A673 (cell line): ENCODE data around the gene FXYD4. TPM values are rescaled to one million over a fixed set of nuclear protein-coding genes. Genes with fewer than 3 reads are reported as not detected.
A peak's percentile ranks its signal among the peaks of the same experiment; 100 is the strongest.

Experiments
- BruUV-seq: library from RNA; stranded (reverse); fragments of 400-500 nt; replicated peaks from 2 replicates; lab custom pipeline; 2021; lab: Mats Ljungman, UMichigan
- CTCF ChIA-PET: fragments of 300-600 bp; sonication (Branson Sonifier 250); formaldehyde crosslinking; loops from one replicate; lab custom pipeline; 2022; ENCODE audit warnings: antibody characterized with exemption; lab: Charles Lee
- POLR2A ChIA-PET: fragments of 300-600 bp; sonication (Branson Sonifier 250); formaldehyde crosslinking; loops from one replicate; lab custom pipeline; 2022; ENCODE audit warnings: antibody characterized with exemption; ENCODE audit not compliant: low non-redundant PET; lab: Charles Lee
- DNase-seq: peaks from one replicate; pipeline ENCODE4 v3.0.0-alpha.2; 2015; ENCODE audit warnings: low spot score
- H3K27ac ChIP-seq: fragments of 200-600 bp; sonication (generic); 2 replicates; pipeline ENCODE4 v1.5.1; 2016; ENCODE audit warnings: mixed run types, low read depth, mild to moderate bottlenecking, mixed read lengths, antibody characterized with exemption, low read length; ENCODE audit not compliant: poor library complexity, severe bottlenecking
- H3K27me3 ChIP-seq: fragments of 200-600 bp; sonication (generic); replicated peaks from 2 replicates; pipeline ENCODE4 v1.6.1; 2017; ENCODE audit warnings: mixed run types, low read depth, mild to moderate bottlenecking, mixed read lengths, antibody characterized with exemption, low read length; ENCODE audit not compliant: insufficient read depth, poor library complexity
- H3K36me3 ChIP-seq: fragments of 200-600 bp; sonication (generic); 2 replicates; pipeline ENCODE4 v1.6.1; 2016; ENCODE audit warnings: mixed run types, mild to moderate bottlenecking, mixed read lengths, antibody characterized with exemption, low read length; ENCODE audit not compliant: insufficient read depth, poor library complexity, severe bottlenecking
- H3K4me1 ChIP-seq: fragments of 200-600 bp; sonication (generic); 2 replicates; pipeline ENCODE4 v1.6.1; 2017; ENCODE audit warnings: mixed run types, mild to moderate bottlenecking, mixed read lengths, antibody characterized with exemption, low read length; ENCODE audit not compliant: insufficient read depth, poor library complexity, severe bottlenecking
- H3K4me3 ChIP-seq: fragments of 200-600 bp; sonication (generic); 2 replicates; pipeline ENCODE4 v1.5.1; 2016; ENCODE audit warnings: low read depth, mixed run types, mild to moderate bottlenecking, mixed read lengths, low read length; ENCODE audit not compliant: poor library complexity, severe bottlenecking
- H3K9me3 ChIP-seq: fragments of 200-600 bp; sonication (generic); 2 replicates; pipeline ENCODE4 v1.6.1; 2016; ENCODE audit warnings: mixed run types, low read depth, mild to moderate bottlenecking, mixed read lengths, antibody characterized with exemption, low read length; ENCODE audit not compliant: poor library complexity, severe bottlenecking
- EZH2 ChIP-seq: fragments of 200-600 bp; sonication (generic); IDR thresholded peaks from 2 replicates; pipeline ENCODE4 v1.6.1; 2017; ENCODE audit warnings: borderline replicate concordance, low read depth, mild to moderate bottlenecking, mixed read lengths, antibody characterized with exemption, low read length; ENCODE audit not compliant: poor library complexity, severe bottlenecking
- intact Hi-C: fragments of 100-400 bp; cut with micrococcal nuclease; formaldehyde crosslinking; loops from one replicate; pipeline ENCODE4 v1.10.0; 2022; ENCODE audit not compliant: unreplicated experiment
- total RNA-seq: library from RNA; stranded (reverse); gene quantifications from 2 replicates; pipeline ENCODE4 v1.2.3, GENCODE V29; 2021
- TF ChIP-seq, protein P1 (sequence below): fragments of 300-800, 200-600 bp; sonication (generic); conservative IDR thresholded peaks from 2 replicates; pipeline ENCODE4 v1.5.1; 2017; ENCODE audit warnings: low read depth, mild to moderate bottlenecking, antibody characterized with exemption, low read length, moderate library complexity, mixed read lengths

The FXYD4 gene
- total RNA-seq, 1 experiment from 2014 or later: not detected

DNA sequence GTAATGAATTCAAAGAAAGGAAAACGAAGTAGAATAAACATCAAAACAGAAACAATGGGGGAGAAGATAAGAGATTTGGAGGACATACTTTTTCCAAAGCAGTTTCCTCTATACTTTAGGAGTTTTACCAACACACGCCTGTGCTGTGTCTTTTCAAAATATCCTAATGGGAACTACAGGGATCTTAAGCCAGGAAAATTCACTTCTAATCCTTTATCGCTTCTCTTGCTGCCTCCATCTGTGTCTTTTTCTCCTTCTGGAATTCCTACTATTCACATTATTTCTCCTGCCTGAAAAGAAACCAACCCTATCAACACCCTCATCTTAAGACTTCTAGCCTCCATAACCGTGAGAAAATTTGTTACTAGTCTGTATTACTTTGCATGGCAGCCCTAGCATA lies 30.7 kb downstream of the FXYD4 start:
- TF ChIP-seq EZH2: no peak
- TF ChIP-seq, protein P1, sequence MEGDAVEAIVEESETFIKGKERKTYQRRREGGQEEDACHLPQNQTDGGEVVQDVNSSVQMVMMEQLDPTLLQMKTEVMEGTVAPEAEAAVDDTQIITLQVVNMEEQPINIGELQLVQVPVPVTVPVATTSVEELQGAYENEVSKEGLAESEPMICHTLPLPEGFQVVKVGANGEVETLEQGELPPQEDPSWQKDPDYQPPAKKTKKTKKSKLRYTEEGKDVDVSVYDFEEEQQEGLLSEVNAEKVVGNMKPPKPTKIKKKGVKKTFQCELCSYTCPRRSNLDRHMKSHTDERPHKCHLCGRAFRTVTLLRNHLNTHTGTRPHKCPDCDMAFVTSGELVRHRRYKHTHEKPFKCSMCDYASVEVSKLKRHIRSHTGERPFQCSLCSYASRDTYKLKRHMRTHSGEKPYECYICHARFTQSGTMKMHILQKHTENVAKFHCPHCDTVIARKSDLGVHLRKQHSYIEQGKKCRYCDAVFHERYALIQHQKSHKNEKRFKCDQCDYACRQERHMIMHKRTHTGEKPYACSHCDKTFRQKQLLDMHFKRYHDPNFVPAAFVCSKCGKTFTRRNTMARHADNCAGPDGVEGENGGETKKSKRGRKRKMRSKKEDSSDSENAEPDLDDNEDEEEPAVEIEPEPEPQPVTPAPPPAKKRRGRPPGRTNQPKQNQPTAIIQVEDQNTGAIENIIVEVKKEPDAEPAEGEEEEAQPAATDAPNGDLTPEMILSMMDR: no peak
- Histone ChIP-seq H3K9me3 (no peaks in the 10 kb centered on the region), H3K27me3 (no peaks in the 10 kb centered on the region), H3K4me1 (peaks cover 66% of the 10 kb centered on the region), H3K4me3 (no peak overlapping the region), H3K36me3 (peaks cover 9% of the 10 kb centered on the region), H3K27ac (peak overlapping the region; percentile 91)
- no peak for DNase-seq
- POLR2A ChIA-PET: no interaction called here
- CTCF ChIA-PET: no interaction called here
- intact Hi-C loops: no loop called here
- BruUV-seq: no TSS peak

DNA sequence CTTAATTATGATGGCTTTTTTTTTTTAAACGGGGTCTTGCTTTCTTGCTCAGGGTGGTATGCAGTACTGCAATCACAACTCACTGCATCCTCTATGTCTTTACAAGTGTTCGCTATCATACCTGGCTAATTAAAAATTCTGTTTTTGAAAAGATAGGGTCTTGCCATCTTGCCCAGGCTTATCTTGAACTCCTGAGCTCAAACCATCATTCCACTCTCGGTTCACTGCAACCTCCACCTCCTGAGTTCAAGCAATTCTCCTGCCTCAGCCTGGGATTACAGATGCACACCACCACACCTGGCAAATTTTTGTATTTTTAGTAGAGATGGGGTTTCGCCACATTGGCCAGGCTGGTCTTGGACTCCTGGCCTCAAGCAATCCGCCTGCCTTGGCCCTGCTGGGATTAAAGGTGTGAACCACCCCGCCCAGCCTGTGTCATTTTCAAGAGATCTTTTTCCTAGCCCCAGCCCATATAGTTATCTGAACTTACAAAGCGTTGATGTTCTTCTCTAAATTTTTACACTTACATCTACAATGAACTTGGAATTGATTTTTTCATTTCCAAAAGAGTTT lies 31.5 kb downstream of the FXYD4 start:
- H3K27me3 ChIP-seq: no peaks in the 10 kb centered on the region
- H3K27ac ChIP-seq: no peak overlapping the region
- no peaks in the 10 kb centered on the region for H3K9me3 ChIP-seq
- DNase-seq: no peak
- intact Hi-C loops: no loop called here
- peaks cover 9% of the 10 kb centered on the region for H3K36me3 ChIP-seq
- no peak overlapping the region for H3K4me3 ChIP-seq
- BruUV-seq: no TSS peak
- ChIA-PET CTCF (no interaction called here), POLR2A (no interaction called here)
- peaks cover 61% of the 10 kb centered on the region for H3K4me1 ChIP-seq
- TF ChIP-seq, protein P1: no peak
- no peak for TF ChIP-seq EZH2

DNA sequence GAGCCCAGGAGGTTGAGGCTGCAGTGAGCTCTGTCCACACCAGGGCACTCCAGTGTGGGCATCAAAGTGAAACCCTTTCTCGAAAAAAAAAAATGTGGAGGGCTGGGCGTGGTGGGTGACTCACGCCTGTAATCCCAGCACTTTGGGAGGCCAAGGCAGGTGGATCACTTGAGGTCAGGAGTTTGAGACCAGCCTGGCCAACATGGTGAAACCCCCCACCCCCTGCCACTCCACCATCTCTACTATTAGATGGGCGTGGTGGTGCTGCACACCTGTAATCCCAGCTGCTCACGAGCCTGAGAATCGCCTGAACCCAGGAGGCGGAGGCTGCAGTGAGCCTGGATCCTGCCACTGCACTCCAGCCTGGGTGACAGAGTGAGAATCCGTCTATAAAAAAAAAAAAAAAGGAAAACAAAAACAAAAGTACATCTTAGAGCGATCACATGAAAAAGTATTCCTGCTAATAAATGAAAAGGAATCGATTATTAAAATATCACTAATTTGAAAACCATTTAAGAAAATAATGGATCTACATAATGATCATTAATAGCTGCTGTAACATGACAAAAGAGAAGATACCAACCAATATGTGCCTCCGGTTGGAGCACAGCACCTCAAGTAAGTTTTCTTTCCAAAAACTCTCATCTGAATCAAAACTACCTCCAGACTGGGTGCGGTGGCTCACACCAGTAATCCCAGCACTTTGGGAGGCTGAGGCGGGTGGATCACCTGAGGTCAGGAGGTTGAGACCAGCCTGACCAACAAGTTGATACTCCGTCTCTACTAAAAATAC lies 32.7 kb downstream of the FXYD4 start:
- CTCF ChIA-PET: interaction anchor here (0.5 kb wide), 1 partner anchor 45 kb away, joined by 5 read pairs; no protein-coding TSS in a partner anchor
- H3K9me3 ChIP-seq: no peaks in the 10 kb centered on the region
- H3K27me3 ChIP-seq: no peaks in the 10 kb centered on the region
- no peak overlapping the region for H3K4me3 ChIP-seq
- TF ChIP-seq, protein P1: no peak
- no peak for TF ChIP-seq EZH2
- peaks cover 9% of the 10 kb centered on the region for H3K36me3 ChIP-seq
- intact Hi-C loops: no loop called here
- DNase-seq: no peak
- BruUV-seq: no TSS peak
- H3K27ac ChIP-seq: peak overlapping the region; percentile 44
- POLR2A ChIA-PET: no interaction called here
- peaks cover 58% of the 10 kb centered on the region for H3K4me1 ChIP-seq
